IMR-90 (cell line): Measurements from ENCODE around the gene ZC2HC1B. TPM values are rescaled to one million over a fixed set of nuclear protein-coding genes. Genes with fewer than 3 reads are reported as not detected.

Experiments used
- ATAC-seq: fragments of 200-7000 bp; cut with Tn5 transposase; 2 replicates; pipeline ENCODE4 v1.9.1; 2020; ENCODE audit warnings: low read depth, mild to moderate bottlenecking, moderate library complexity
- BruUV-seq: library from RNA; stranded (reverse); fragments of 400-500 nt; replicated peaks from 2 replicates; lab custom pipeline; 2021; lab: Mats Ljungman, UMichigan
- CTCF ChIA-PET: fragments of 300-600 bp; formaldehyde crosslinking; extraction: SDS; loops from one replicate; lab custom pipeline; 2021; ENCODE audit warnings: antibody characterized with exemption; lab: Yijun Ruan, JAX
- POLR2A ChIA-PET: fragments of 300-600 bp; sonication (Branson Sonifier 250); formaldehyde crosslinking; loops from one replicate; lab custom pipeline; 2022; ENCODE audit warnings: antibody characterized with exemption; ENCODE audit not compliant: unreplicated experiment; lab: Charles Lee
- DNase-seq: peaks from one replicate; pipeline ENCODE4 v3.0.0; 2013
- H2AFZ ChIP-seq: replicated peaks from 2 replicates; pipeline ENCODE3; 2013; ENCODE audit warnings: low read length, mild to moderate bottlenecking; ENCODE audit not compliant: poor library complexity
- H2AK5ac ChIP-seq: 2 replicates; pipeline ENCODE4 v1.6.1; 2013; ENCODE audit warnings: low read depth, low read length, inconsistent platforms
- H2AK9ac ChIP-seq: replicated peaks from 2 replicates; pipeline ENCODE3; 2013; ENCODE audit warnings: mild to moderate bottlenecking, low read depth, low read length, moderate library complexity; ENCODE audit not compliant: poor library complexity
- H2BK120ac ChIP-seq: 2 replicates; pipeline ENCODE4 v1.6.1; 2013; ENCODE audit warnings: low read depth, low read length, inconsistent platforms
- H2BK15ac ChIP-seq: 3 replicates; pipeline ENCODE4 v1.6.1; 2013; ENCODE audit warnings: low read depth, low read length, inconsistent platforms
- H2BK20ac ChIP-seq: 2 replicates; pipeline ENCODE4 v1.6.1; 2013; ENCODE audit warnings: low read depth, mild to moderate bottlenecking, inconsistent platforms, low read length, moderate library complexity
- H2BK5ac ChIP-seq: 2 replicates; pipeline ENCODE4 v1.6.1; 2013; ENCODE audit warnings: mild to moderate bottlenecking, low read depth, low read length, inconsistent platforms; ENCODE audit not compliant: poor library complexity, severe bottlenecking
- H3K14ac ChIP-seq: replicated peaks from 2 replicates; pipeline ENCODE4 v1.6.1; 2013; ENCODE audit warnings: low read depth, low read length, inconsistent platforms
- H3K18ac ChIP-seq: 2 replicates; pipeline ENCODE4 v1.6.1; 2013; ENCODE audit warnings: low read depth, low read length, control low read depth
- H3K23ac ChIP-seq: 2 replicates; pipeline ENCODE4 v1.6.1; 2013; ENCODE audit warnings: low read depth, low read length, inconsistent platforms
- H3K27ac ChIP-seq: 2 replicates; pipeline ENCODE4 v1.5.1; 2013; ENCODE audit warnings: mild to moderate bottlenecking, control low read depth, low read length; ENCODE audit not compliant: insufficient read depth
- H3K27me3 ChIP-seq: 2 replicates; pipeline ENCODE4 v1.6.1; 2013; ENCODE audit warnings: low read length; ENCODE audit not compliant: control insufficient read depth, insufficient read depth
- H3K36me3 ChIP-seq: 2 replicates; pipeline ENCODE4 v1.6.1; 2013; ENCODE audit warnings: low read length, mixed read lengths; ENCODE audit not compliant: control insufficient read depth, insufficient read depth
- H3K4ac ChIP-seq: 2 replicates; pipeline ENCODE4 v1.6.1; 2013; ENCODE audit warnings: low read depth, low read length, inconsistent platforms
- H3K4me1 ChIP-seq: 2 replicates; pipeline ENCODE4 v1.6.1; 2013; ENCODE audit warnings: low read length, mixed read lengths; ENCODE audit not compliant: control insufficient read depth, insufficient read depth
- H3K4me2 ChIP-seq: 2 replicates; pipeline ENCODE4 v1.6.1; 2013; ENCODE audit warnings: low read depth, mild to moderate bottlenecking, control low read depth, low read length, moderate library complexity
- H3K4me3 ChIP-seq: 2 replicates; pipeline ENCODE4 v1.5.1; 2013; ENCODE audit warnings: low read depth, mild to moderate bottlenecking, control low read depth, low read length, moderate library complexity; ENCODE audit not compliant: insufficient read depth
- H3K56ac ChIP-seq: 2 replicates; pipeline ENCODE4 v1.6.1; 2013; ENCODE audit warnings: low read length, inconsistent platforms; ENCODE audit not compliant: insufficient read depth; ENCODE audit errors: extremely low read depth
- H3K79me1 ChIP-seq, 2 experiments: 2 replicates each; pipeline ENCODE4 v1.6.1; 2013; ENCODE audit warnings: low read length in 2 of 2, inconsistent platforms in 1 of 2, low read depth in 1 of 2
- H3K9ac ChIP-seq: 2 replicates; pipeline ENCODE4 v1.6.1; 2013; ENCODE audit warnings: low read depth, low read length, control low read depth
- H3K9me1 ChIP-seq: 2 replicates; pipeline ENCODE4 v1.6.1; 2013; ENCODE audit warnings: low read length, inconsistent platforms; ENCODE audit not compliant: insufficient read depth
- H3K9me3 ChIP-seq: 2 replicates; pipeline ENCODE4 v1.6.1; 2013; ENCODE audit warnings: low read length; ENCODE audit not compliant: control insufficient read depth, insufficient read depth
- H4K20me1 ChIP-seq: 2 replicates; pipeline ENCODE4 v1.6.1; 2013; ENCODE audit warnings: low read length, inconsistent platforms; ENCODE audit not compliant: insufficient read depth
- H4K5ac ChIP-seq: 2 replicates; pipeline ENCODE4 v1.6.1; 2013; ENCODE audit warnings: mild to moderate bottlenecking, low read depth, low read length, control low read depth
- H4K8ac ChIP-seq, 2 experiments: 2 replicates each; pipeline ENCODE4 v1.6.1; 2013; ENCODE audit warnings: low read depth in 2 of 2, low read length in 2 of 2, control low read depth in 1 of 2, inconsistent platforms in 1 of 2
- H4K91ac ChIP-seq: 2 replicates; pipeline ENCODE4 v1.6.1; 2013; ENCODE audit warnings: low read depth, low read length, inconsistent platforms; ENCODE audit not compliant: insufficient read depth
- BHLHE40 ChIP-seq: fragments of 150-350 bp; IDR thresholded peaks from 2 replicates; pipeline ENCODE4 v1.6.1; 2016; ENCODE audit warnings: mild to moderate bottlenecking, low read depth, low read length
- CEBPB ChIP-seq: IDR thresholded peaks from 2 replicates; pipeline ENCODE4 v1.6.1; 2012; ENCODE audit warnings: low read depth, low read length, improper control_type of control experiment
- CHD1 ChIP-seq: IDR thresholded peaks from 2 replicates; pipeline ENCODE4 v1.6.1; 2012; ENCODE audit warnings: low read depth, low read length, improper control_type of control experiment
- CTCF ChIP-seq: conservative IDR thresholded peaks from 2 replicates; pipeline ENCODE4 v1.5.1; 2012; ENCODE audit warnings: mild to moderate bottlenecking, low read depth, low read length, improper control_type of control experiment
- ELK1 ChIP-seq: fragments of 150-350 bp; IDR thresholded peaks from 2 replicates; pipeline ENCODE4 v1.6.1; 2016; ENCODE audit warnings: low read depth, mild to moderate bottlenecking, low read length, moderate library complexity, borderline replicate concordance
- FOS ChIP-seq: fragments of 150-350 bp; IDR thresholded peaks from 2 replicates; pipeline ENCODE4 v1.6.1; 2016; ENCODE audit warnings: low read depth, low read length
- MAFK ChIP-seq: IDR thresholded peaks from 2 replicates; pipeline ENCODE4 v1.6.1; 2012; ENCODE audit warnings: low read depth, low read length, improper control_type of control experiment
- MAZ ChIP-seq: IDR thresholded peaks from 2 replicates; pipeline ENCODE4 v1.6.1; 2012; ENCODE audit warnings: low read depth, mild to moderate bottlenecking, low read length, improper control_type of control experiment, moderate library complexity, borderline replicate concordance
- MXI1 ChIP-seq: IDR thresholded peaks from 2 replicates; pipeline ENCODE4 v1.6.1; 2012; ENCODE audit warnings: low read depth, mild to moderate bottlenecking, low read length, moderate library complexity, borderline replicate concordance
- NFE2L2 ChIP-seq: fragments of 150-350 bp; IDR thresholded peaks from 2 replicates; pipeline ENCODE4 v1.6.1; 2016; ENCODE audit warnings: low read depth, mild to moderate bottlenecking, low read length
- POLR2A ChIP-seq: IDR thresholded peaks from 2 replicates; pipeline ENCODE4 v1.6.1; 2012; ENCODE audit warnings: mild to moderate bottlenecking, low read depth, low read length
- RAD21 ChIP-seq: IDR thresholded peaks from 2 replicates; pipeline ENCODE4 v1.6.1; 2012; ENCODE audit warnings: low read length, improper control_type of control experiment
- RCOR1 ChIP-seq: IDR thresholded peaks from 2 replicates; pipeline ENCODE4 v1.6.1; 2012; ENCODE audit warnings: mild to moderate bottlenecking, low read length, improper control_type of control experiment; ENCODE audit not compliant: insufficient replicate concordance
- RFX5 ChIP-seq: IDR thresholded peaks from 2 replicates; pipeline ENCODE4 v1.8.0; 2012; ENCODE audit warnings: low read depth, mild to moderate bottlenecking, low read length, moderate library complexity
- SMC3 ChIP-seq: fragments of 150-350 bp; IDR thresholded peaks from 2 replicates; pipeline ENCODE4 v1.6.1; 2016; ENCODE audit warnings: low read depth, mild to moderate bottlenecking, antibody characterized with exemption, low read length, moderate library complexity
- USF2 ChIP-seq: fragments of 150-350 bp; IDR thresholded peaks from 2 replicates; pipeline ENCODE4 v1.6.1; 2017; ENCODE audit warnings: mild to moderate bottlenecking, antibody characterized with exemption, low read length, low read depth
- WGBS, 2 experiments: methylation state at CpG; one replicate each; pipeline versions ENCODE4 v1.1.5 to v1.1.7; 2013; ENCODE audit warnings: missing lambda C conversion rate in 2 of 2; ENCODE audit not compliant: insufficient read length in 1 of 2; ENCODE audit errors: extremely low coverage in 2 of 2; 5-methylcytosine and 5-hydroxymethylcytosine counted together
- dilution Hi-C: fragments of 300-500 bp; cut with HindIII; formaldehyde crosslinking; loops from one replicate; pipeline ENCODE4 v1.14.3; 2018; ENCODE audit warnings: low sequenced_read_pairs; ENCODE audit not compliant: unreplicated experiment
- in situ Hi-C: fragments of 300-500 bp; cut with MboI; formaldehyde crosslinking; loops from 3 replicates; pipeline ENCODE4 v1.14.3; 2019; ENCODE audit warnings: low sequenced_read_pairs, inconsistent platforms, mixed read lengths
- intact Hi-C: fragments of 100-400 bp; cut with micrococcal nuclease; formaldehyde crosslinking; loops from 2 replicates; pipeline ENCODE4 v1.10.0; 2022
- polyA plus RNA-seq, 3 experiments: library from polyadenylated mRNA; depleted of rRNA; stranded (reverse); fragments of >200 nt; gene quantifications; 2 replicates each; pipeline ENCODE4 v1.2.3, GENCODE V29; 2012; ENCODE audit warnings: low replicate concordance in 1 of 3
- total RNA-seq: library from RNA; depleted of rRNA; stranded (reverse); fragments of >200 nt; gene quantifications from 2 replicates; pipeline ENCODE4 v1.2.3, GENCODE V29; 2012

ZC2HC1B gene
- total and polyA plus RNA-seq, 2 of the 4 experiments (the other 2 are of a cell fraction), result not detected

- Histone ChIP-seq H4K91ac (no peak overlapping the region), H2BK15ac (no peak overlapping the region), H3K4me3 (no peak overlapping the region), H3K27me3 (peaks cover 4% of the 10 kb centered on the region), H3K14ac (no peak overlapping the region), H3K36me3 (peaks cover 5% of the 10 kb centered on the region), H3K4me2 (no peak overlapping the region), H3K56ac (no peak overlapping the region), H4K20me1 (peaks cover 18% of the 10 kb centered on the region; the same call in 1 of the 2 replicates), H2BK5ac (no peak overlapping the region), H3K9me1 (peaks cover 6% of the 10 kb centered on the region), H4K8ac (no peak overlapping the region), H2BK20ac (no peak overlapping the region), H3K79me1 (peaks cover 0 to 23% of the 10 kb centered on the region in 2 experiments; a peak in 2 of 4 replicates), H3K27ac (no peak overlapping the region), H3K18ac (no peak overlapping the region), H2AK9ac (no peak overlapping the region), H2AK5ac (no peak overlapping the region), H3K9ac (no peak overlapping the region), H2AFZ (no peak overlapping the region), H4K5ac (no peak overlapping the region), H3K4ac (no peak overlapping the region), H3K4me1 (peaks cover 9% of the 10 kb centered on the region), H3K23ac (no peak overlapping the region), H2BK120ac (no peak overlapping the region), H3K9me3 (no peaks in the 10 kb centered on the region)
- dilution Hi-C loops (no loop called here), in situ Hi-C loops (no loop called here), intact Hi-C loops (no loop called here)
- ChIA-PET CTCF (no interaction called here), POLR2A (no interaction called here)
- WGBS, 2 experiments, result no CpG with 5 or more reads among the region's 2 CpGs
- TF ChIP-seq MAFK, result no peak
- TF ChIP-seq RFX5, result no peak
- no peak for TF ChIP-seq MAZ
- TF ChIP-seq RAD21, result no peak
- no peak for TF ChIP-seq MXI1
- TF ChIP-seq CHD1, result no peak
- no peak for TF ChIP-seq USF2
- TF ChIP-seq POLR2A, result no peak
- TF ChIP-seq SMC3, result no peak
- TF ChIP-seq ELK1, result no peak
- TF ChIP-seq BHLHE40, result no peak
- TF ChIP-seq FOS, result no peak
- TF ChIP-seq RCOR1, result no peak
- TF ChIP-seq CEBPB, result no peak
- TF ChIP-seq CTCF, result no peak
- TF ChIP-seq NFE2L2, result no peak
- DNase-seq (no peak), ATAC-seq (no peak)
- no TSS peak for BruUV-seq
These were observed 104.8 kb downstream of the ZC2HC1B start for GRCh38 chr6:143969077-143969476.
